Activated CD8-positive, alpha-beta T cell treated with anti-CD3 and anti-CD28 coated beads, Interleukin-2, amount 10 ng/mL, durations not matched to agents 7 days and 5 days (primary cell): ENCODE measurements around the gene MYO1A. TPM values are rescaled to one million over a fixed set of nuclear protein-coding genes. Genes with fewer than 3 reads are reported as not detected.
"Not testable (repeated sequence)": the region's sequence is repeated elsewhere in the genome, so short reads cannot be mapped to it uniquely, and the experiment has no call there.

Source experiments
- ATAC-seq: fragments of 150-1000 bp; cut with Tn5 transposase; one replicate; pipeline ENCODE4 v1.10.0; 2021; ENCODE audit warnings: moderate library complexity
- CTCF ChIA-PET: fragments of 350-600 bp; sonication (Branson Sonifier 250); formaldehyde crosslinking; loops from one replicate; lab custom pipeline; 2021; ENCODE audit warnings: antibody characterized with exemption; lab: Charles Lee
- POLR2A ChIA-PET: fragments of 350-600 bp; sonication (Branson Sonifier 250); formaldehyde crosslinking; loops from one replicate; lab custom pipeline; 2021; ENCODE audit warnings: antibody characterized with exemption; lab: Charles Lee
- DNase-seq: peaks from one replicate; pipeline ENCODE4 v3.0.0-alpha.2; 2020
- H3K27ac Mint-ChIP-seq: one replicate; pipeline ENCODE4 v1.8.0; 2021; ENCODE audit warnings: mild to moderate bottlenecking, mixed read lengths
- H3K27me3 Mint-ChIP-seq: one replicate; pipeline ENCODE4 v1.8.0; 2021; ENCODE audit warnings: low read depth, mixed read lengths
- H3K36me3 Mint-ChIP-seq: one replicate; pipeline ENCODE4 v1.8.0; 2021; ENCODE audit warnings: low read depth, mixed read lengths
- H3K4me1 Mint-ChIP-seq: one replicate; pipeline ENCODE4 v1.8.0; 2021; ENCODE audit warnings: low read depth, mixed read lengths
- H3K4me3 Mint-ChIP-seq: one replicate; pipeline ENCODE4 v1.8.0; 2021; ENCODE audit warnings: mild to moderate bottlenecking, mixed read lengths
- H3K9me3 Mint-ChIP-seq: one replicate; pipeline ENCODE4 v1.8.0; 2022; ENCODE audit warnings: mixed read lengths; ENCODE audit not compliant: insufficient read depth
- total RNA-seq, 2 experiments: library from RNA; stranded (reverse); gene quantifications; one replicate each; pipeline ENCODE4 v1.2.3, GENCODE V29; 2021

Gene MYO1A
- total RNA-seq, 2 experiments from 2014 or later, result 1.3 to 1.4 TPM

GRCh38 chr12:57018353-57018752, 31.6 kb downstream of the MYO1A start:
- H3K4me1 Mint-ChIP-seq, H3K27me3 Mint-ChIP-seq, POLR2A ChIA-PET, H3K27ac Mint-ChIP-seq, H3K36me3 Mint-ChIP-seq, H3K9me3 Mint-ChIP-seq, ATAC-seq, DNase-seq, H3K4me3 Mint-ChIP-seq: not testable (repeated sequence)
- CTCF ChIA-PET, result interaction anchor here (0.7 to 2.7 kb wide), 8 partner anchors 9 to 45 kb away, joined by 3 to 15 read pairs (median 4); no protein-coding TSS in a partner anchor

GRCh38 chr12:57016348-57016747, 33.6 kb downstream of the MYO1A start, which contains the start of gene TAC3:
Gene TAC3, minus strand, starts transcription at chr12:57016529. Its CDS starts 732 bp downstream, at chr12:57015797.
- Mint-ChIP-seq H3K4me1 (peaks cover 22% of the 10 kb centered on the region), H3K9me3 (no peaks in the 10 kb centered on the region), H3K4me3 (no peak within 1 kb of the TSS), H3K27me3 (peaks cover 10% of the 10 kb centered on the region), H3K36me3 (no peaks in the 10 kb centered on the region), H3K27ac (no peak within 1 kb of the TSS)
- POLR2A ChIA-PET, result interaction anchor here (0.6 to 1.1 kb wide), 3 partner anchors 8 to 63 kb away, joined by 3 to 4 read pairs (median 3); no protein-coding TSS in a partner anchor
- ATAC-seq (no peak), DNase-seq (no peak)
- CTCF ChIA-PET, result interaction anchor here (1.1 to 2.0 kb wide), 7 partner anchors 10 to 111 kb away, joined by 3 to 13 read pairs (median 5); partner anchors contain the start of gene ZBTB39

- DNase-seq, result no peak
- no peak for ATAC-seq
- Mint-ChIP-seq H3K27ac (no peak overlapping the region), H3K36me3 (no peaks in the 10 kb centered on the region), H3K27me3 (peaks cover 10% of the 10 kb centered on the region), H3K4me3 (no peak overlapping the region), H3K9me3 (no peaks in the 10 kb centered on the region), H3K4me1 (peaks cover 40% of the 10 kb centered on the region)
- CTCF ChIA-PET, result interaction anchor here (1.0 to 10.3 kb wide), 5 partner anchors 15 to 99 kb away, joined by 3 to 201 read pairs (median 7); partner anchors contain the start of gene STAT6
- POLR2A ChIA-PET, result interaction anchor here (0.7 kb wide), 1 partner anchor 39 kb away, joined by 3 read pairs; no protein-coding TSS in a partner anchor
Measured at GRCh38 chr12:57012600-57013465, 37.1 kb downstream of the MYO1A start.

- POLR2A ChIA-PET, result interaction anchor here (1.2 to 1.3 kb wide), 3 partner anchors 25 to 100 kb away, joined by 3 to 5 read pairs (median 3); no protein-coding TSS in a partner anchor
- Mint-ChIP-seq H3K27me3 (peaks cover 10% of the 10 kb centered on the region), H3K4me3 (peak overlapping the region; percentile 1), H3K9me3 (no peaks in the 10 kb centered on the region), H3K4me1 (peaks cover 51% of the 10 kb centered on the region), H3K27ac (peak overlapping the region; percentile 79), H3K36me3 (no peaks in the 10 kb centered on the region)
- DNase-seq, result peak; percentile 42
- CTCF ChIA-PET, result interaction anchor here (1.0 to 10.3 kb wide), 16 partner anchors 10 to 170 kb away, joined by 3 to 201 read pairs (median 4); partner anchors contain the start of genes MYO1A and STAT6
- ATAC-seq, result peak; percentile 79
Measured at GRCh38 chr12:57011438-57012424, 38.2 kb downstream of the MYO1A start.

- Mint-ChIP-seq H3K36me3 (no peaks in the 10 kb centered on the region), H3K4me3 (no peak overlapping the region), H3K9me3 (no peaks in the 10 kb centered on the region), H3K27me3 (peaks cover 10% of the 10 kb centered on the region), H3K4me1 (peaks cover 54% of the 10 kb centered on the region), H3K27ac (peak overlapping the region; percentile 79)
- no peak for ATAC-seq
- DNase-seq, result no peak
- POLR2A ChIA-PET, result interaction anchor here (0.6 to 1.3 kb wide), 4 partner anchors 26 to 101 kb away, joined by 3 to 5 read pairs (median 3); no protein-coding TSS in a partner anchor
- CTCF ChIA-PET, result interaction anchor here (0.7 to 10.3 kb wide), 15 partner anchors 9 to 256 kb away, joined by 3 to 201 read pairs (median 4); partner anchors contain the start of genes MYO1A and STAT6
Measured at GRCh38 chr12:57010627-57011247, 39.2 kb downstream of the MYO1A start.

GRCh38 chr12:57009949-57010626, 39.8 kb downstream of the MYO1A start:
- Mint-ChIP-seq H3K9me3 (no peaks in the 10 kb centered on the region), H3K27ac (no peak overlapping the region), H3K27me3 (peaks cover 7% of the 10 kb centered on the region), H3K36me3 (no peaks in the 10 kb centered on the region), H3K4me1 (peaks cover 60% of the 10 kb centered on the region), H3K4me3 (no peak overlapping the region)
- ChIA-PET CTCF (interaction anchor here (0.7 to 10.3 kb wide), 13 partner anchors 8 to 256 kb away, joined by 3 to 201 read pairs (median 15); partner anchors contain the start of genes MYO1A and STAT6), POLR2A (interaction anchor here (1.2 to 2.1 kb wide), 3 partner anchors 69 to 102 kb away, joined by 3 to 22 read pairs (median 5); partner anchors contain the start of gene STAT6)
- DNase-seq (no peak), ATAC-seq (no peak)

- no peaks in the 10 kb centered on the region for H3K27me3 Mint-ChIP-seq
- H3K4me1 Mint-ChIP-seq, result peaks cover 68% of the 10 kb centered on the region
- CTCF ChIA-PET, result interaction anchor here (0.7 to 11.2 kb wide), 24 partner anchors 9 to 252 kb away, joined by 3 to 213 read pairs (median 8); partner anchors contain the start of genes HSD17B6, MYO1A, NEMP1 and PRIM1
- H3K27ac Mint-ChIP-seq, result peak overlapping the region; percentile 77
- DNase-seq (peak; percentile 52), ATAC-seq (peak; percentile 37)
- no peak overlapping the region for H3K4me3 Mint-ChIP-seq
- peaks cover 12% of the 10 kb centered on the region for H3K36me3 Mint-ChIP-seq
- no peaks in the 10 kb centered on the region for H3K9me3 Mint-ChIP-seq
- POLR2A ChIA-PET, result interaction anchor here (0.7 to 2.1 kb wide), 4 partner anchors 8 to 104 kb away, joined by 3 to 22 read pairs (median 4); partner anchors contain the start of genes STAT6 and TAC3
Measured at GRCh38 chr12:57008178-57008577, 41.8 kb downstream of the MYO1A start.

GRCh38 chr12:57006809-57007475, 43.0 kb downstream of the MYO1A start:
- CTCF ChIA-PET, result interaction anchor here (1.0 to 11.2 kb wide), 20 partner anchors 9 to 251 kb away, joined by 3 to 213 read pairs (median 12); partner anchors contain the start of genes HSD17B6, MYO1A, NEMP1 and PRIM1
- POLR2A ChIA-PET, result interaction anchor here (0.6 to 1.5 kb wide), 3 partner anchors 41 to 105 kb away, joined by 3 to 5 read pairs (median 3); no protein-coding TSS in a partner anchor
- peaks cover 24% of the 10 kb centered on the region for H3K36me3 Mint-ChIP-seq

More at GRCh38 chr12:57006809-57007475, 43.0 kb downstream of the MYO1A start:
- no peak for DNase-seq
- peaks cover 61% of the 10 kb centered on the region for H3K4me1 Mint-ChIP-seq
- ATAC-seq, result no peak
- H3K27me3 Mint-ChIP-seq, result no peaks in the 10 kb centered on the region
- H3K4me3 Mint-ChIP-seq, result peak overlapping the region; percentile 77
- H3K27ac Mint-ChIP-seq, result peak overlapping the region; percentile 77
- no peaks in the 10 kb centered on the region for H3K9me3 Mint-ChIP-seq
